ENCODE data around the gene LMF1. TPM values are rescaled to one million over a fixed set of nuclear protein-coding genes. Genes with fewer than 3 reads are reported as not detected.
"Not testable (repeated sequence)": the region's sequence is repeated elsewhere in the genome, so short reads cannot be mapped to it uniquely, and the experiment has no call there.

LMF1 gene
- total RNA-seq, 1 donor, result 29.4 TPM

- H3K4me3 ChIP-seq (ENCODE audit: low read depth, low read length), result no peak overlapping the region
- no peak for DNase-seq (ENCODE audit: low read depth)
- no peak for TF ChIP-seq CTCF (IDR thresholded peaks at IDR 0.05; ENCODE audit: insufficient read depth, low read length)
Observed at GRCh38 chr16:952321-952720, 18.5 kb downstream of the LMF1 start.

- no peak for DNase-seq (ENCODE audit: low read depth)
Observed at GRCh38 chr16:951660-952301, 19.0 kb downstream of the LMF1 start.

GRCh38 chr16:950733-951573 lies 19.8 kb downstream of the LMF1 start:
- not testable (repeated sequence) for H3K4me3 ChIP-seq (ENCODE audit: low read depth, low read length)
- DNase-seq (ENCODE audit: low read depth), result peak; percentile 4

More at GRCh38 chr16:951660-952301, 19.0 kb downstream of the LMF1 start:
- H3K4me3 ChIP-seq (ENCODE audit: low read depth, low read length), result no peak overlapping the region
- no peak for TF ChIP-seq CTCF (IDR thresholded peaks at IDR 0.05; ENCODE audit: insufficient read depth, low read length)

- H3K4me3 ChIP-seq (ENCODE audit: low read depth, low read length), result not testable (repeated sequence)
Observed at GRCh38 chr16:948767-949166, 22.0 kb downstream of the LMF1 start.

GRCh38 chr16:947922-948303 lies 22.9 kb downstream of the LMF1 start:
- DNase-seq (ENCODE audit: low read depth); H3K4me3 ChIP-seq (ENCODE audit: low read depth, low read length): not testable (repeated sequence)

More at GRCh38 chr16:948767-949166, 22.0 kb downstream of the LMF1 start:
- DNase-seq (ENCODE audit: low read depth), result not testable (repeated sequence)

GRCh38 chr16:947255-947921 lies 23.4 kb downstream of the LMF1 start:
- DNase-seq (ENCODE audit: low read depth), result no peak
- no peak overlapping the region for H3K4me3 ChIP-seq (ENCODE audit: low read depth, low read length)
- TF ChIP-seq CTCF (IDR thresholded peaks at IDR 0.05; ENCODE audit: insufficient read depth, low read length), result no peak

GRCh38 chr16:946048-946395 lies 24.8 kb downstream of the LMF1 start:
- no peak overlapping the region for H3K4me3 ChIP-seq (ENCODE audit: low read depth, low read length)
- DNase-seq (ENCODE audit: low read depth), result no peak
- TF ChIP-seq CTCF (IDR thresholded peaks at IDR 0.05; ENCODE audit: insufficient read depth, low read length), result no peak

- no peak for TF ChIP-seq CTCF (IDR thresholded peaks at IDR 0.05; ENCODE audit: insufficient read depth, low read length)
- H3K4me3 ChIP-seq (ENCODE audit: low read depth, low read length), result no peak overlapping the region
- DNase-seq (ENCODE audit: low read depth), result no peak
Observed at GRCh38 chr16:945271-946047, 25.3 kb downstream of the LMF1 start.
